ENCODE measurements around the gene QDPR.
"Not testable (repeated sequence)": the region's sequence is repeated elsewhere in the genome, so short reads cannot be mapped to it uniquely, and the experiment has no call there.

The QDPR gene

GRCh38 chr4:17511950-17512795 lies at the start of gene QDPR:
Gene QDPR (minus strand): TSS chr4:17512090. CDS start chr4:17512054, 36 bp downstream.
- peak; percentile 66 for DNase-seq

GRCh38 chr4:17561195-17561909 lies 49.5 kb upstream of the QDPR start:
- DNase-seq: no peak

GRCh38 chr4:17560065-17560673 lies 48.3 kb upstream of the QDPR start:
- DNase-seq: no peak

GRCh38 chr4:17559709-17560048 lies 47.8 kb upstream of the QDPR start:
- no peak for DNase-seq

- DNase-seq: no peak
Observed at GRCh38 chr4:17558941-17559708, 47.2 kb upstream of the QDPR start.

GRCh38 chr4:17557880-17558279 lies 46.0 kb upstream of the QDPR start:
- DNase-seq: no peak

- DNase-seq: no peak
Observed at GRCh38 chr4:17556498-17556897, 44.6 kb upstream of the QDPR start.

- no peak for DNase-seq
Observed at GRCh38 chr4:17554568-17554967, 42.7 kb upstream of the QDPR start.

- DNase-seq: no peak
Observed at GRCh38 chr4:17552427-17552826, 40.5 kb upstream of the QDPR start.

GRCh38 chr4:17550549-17550948 lies 38.7 kb upstream of the QDPR start:
- no peak for DNase-seq

GRCh38 chr4:17546678-17547077 lies 34.8 kb upstream of the QDPR start:
- no peak for DNase-seq

- DNase-seq: no peak
Observed at GRCh38 chr4:17546222-17546621, 34.3 kb upstream of the QDPR start.

GRCh38 chr4:17545374-17546140 lies 33.7 kb upstream of the QDPR start:
- no peak for DNase-seq

- DNase-seq: no peak
Observed at GRCh38 chr4:17544831-17545234, 32.9 kb upstream of the QDPR start.

- DNase-seq: no peak
Observed at GRCh38 chr4:17544205-17544604, 32.3 kb upstream of the QDPR start.

- not testable (repeated sequence) for DNase-seq
Observed at GRCh38 chr4:17537060-17537459, 25.2 kb upstream of the QDPR start.

- DNase-seq: no peak
Observed at GRCh38 chr4:17535906-17536305, 24.0 kb upstream of the QDPR start.

GRCh38 chr4:17535242-17535641 lies 23.4 kb upstream of the QDPR start:
- no peak for DNase-seq

- no peak for DNase-seq
Observed at GRCh38 chr4:17534705-17535104, 22.8 kb upstream of the QDPR start.

- DNase-seq: no peak
Observed at GRCh38 chr4:17531538-17532285, 19.8 kb upstream of the QDPR start.

- DNase-seq: no peak
Observed at GRCh38 chr4:17528551-17529165, 16.8 kb upstream of the QDPR start.

Data from activated CD4-positive, alpha-beta T cell treated with anti-CD3 and anti-CD28 coated beads, Interleukin-2, amount 50 U/mL, for 1 hour (primary cell).